Stomach smooth muscle (tissue), 2 donors: ENCODE data around the gene CTSF.
A peak's percentile ranks its signal among the peaks of the same experiment; 100 is the strongest.
"Not testable (repeated sequence)": the region's sequence is repeated elsewhere in the genome, so short reads cannot be mapped to it uniquely, and the experiment has no call there.

Experiments used
- H3K27ac ChIP-seq: one replicate; pipeline ENCODE4 v1.7.0; 2013; ENCODE audit warnings: mild to moderate bottlenecking, low read length, inconsistent platforms
- H3K27me3 ChIP-seq, 2 donors: one replicate each; pipeline ENCODE4 v1.7.0; 2013; ENCODE audit warnings: low read length in 2 of 2; ENCODE audit not compliant: insufficient read depth in 2 of 2, control insufficient read depth in 1 of 2
- H3K36me3 ChIP-seq, 2 donors: one replicate each; pipeline ENCODE4 v1.7.0; 2013; ENCODE audit warnings: low read length in 2 of 2; ENCODE audit not compliant: control insufficient read depth in 2 of 2, insufficient read depth in 2 of 2
- H3K4me1 ChIP-seq: one replicate; pipeline ENCODE4 v1.7.0; 2013; ENCODE audit warnings: low read length; ENCODE audit not compliant: control insufficient read depth, insufficient read depth
- H3K4me3 ChIP-seq, 2 donors: one replicate each; pipeline ENCODE4 v1.7.0; 2013; ENCODE audit warnings: low read length in 2 of 2
- H3K9ac ChIP-seq, 2 donors: one replicate each; pipeline ENCODE4 v1.7.0; 2013; ENCODE audit warnings: low read length in 2 of 2, mild to moderate bottlenecking in 1 of 2
- H3K9me3 ChIP-seq, 2 donors: one replicate each; pipeline ENCODE4 v1.7.0; 2013; ENCODE audit warnings: low read length in 2 of 2; ENCODE audit not compliant: control insufficient read depth in 2 of 2
- donor health status: healthy.
- donor health status: Pancreatic carcinoma.

CTSF gene

GRCh38 chr11:66568124-66568916 is at the start of gene CTSF:
Gene CTSF (minus strand): TSS chr11:66568606. CDS start chr11:66568486, 120 bp downstream.
- peak within 1 kb of the TSS; percentile 57 to 76 for H3K4me3 ChIP-seq
- H3K27ac ChIP-seq = no peak within 1 kb of the TSS
- peaks cover 6 to 8% of the 10 kb centered on the region in 2 donors for H3K36me3 ChIP-seq
- H3K9ac ChIP-seq = peak within 1 kb of the TSS; percentile 51
- H3K4me1 ChIP-seq = peaks cover 14% of the 10 kb centered on the region
- no peaks in the 10 kb centered on the region for H3K9me3 ChIP-seq
- H3K27me3 ChIP-seq = no peaks in the 10 kb centered on the region

- peaks cover 36% of the 10 kb centered on the region for H3K4me1 ChIP-seq
- H3K36me3 ChIP-seq = peaks cover 0 to 2% of the 10 kb centered on the region in 2 donors
- H3K9ac ChIP-seq = peak overlapping the region; percentile 97 to 99
- H3K27me3 ChIP-seq = no peaks in the 10 kb centered on the region
- peak overlapping the region; percentile 99 for H3K4me3 ChIP-seq
- H3K9me3 ChIP-seq = no peaks in the 10 kb centered on the region
- H3K27ac ChIP-seq = peak overlapping the region; percentile 97
Observed at GRCh38 chr11:66617155-66617834, 48.9 kb upstream of the CTSF start.

- Histone ChIP-seq H3K9me3 (no peaks in the 10 kb centered on the region), H3K36me3 (peaks cover 0 to 2% of the 10 kb centered on the region in 2 donors), H3K4me1 (peaks cover 31% of the 10 kb centered on the region), H3K4me3 (peak within 1 kb of the TSS; percentile 99), H3K9ac (peak within 1 kb of the TSS; percentile 97 to 99), H3K27me3 (no peaks in the 10 kb centered on the region), H3K27ac (peak within 1 kb of the TSS; percentile 97)
Observed at GRCh38 chr11:66616379-66617154, 48.2 kb upstream of the CTSF start, which contains the start of gene RBM14. Gene RBM14 (plus strand): TSS chr11:66616630. CDS start chr11:66616721, 91 bp downstream.

- Histone ChIP-seq H3K4me3 (no peak overlapping the region), H3K9ac (no peak overlapping the region), H3K27ac (no peak overlapping the region), H3K9me3 (no peaks in the 10 kb centered on the region), H3K27me3 (no peaks in the 10 kb centered on the region), H3K36me3 (no peaks in the 10 kb centered on the region), H3K4me1 (peaks cover 18% of the 10 kb centered on the region)
Observed at GRCh38 chr11:66614073-66614472, 45.7 kb upstream of the CTSF start.

DNA sequence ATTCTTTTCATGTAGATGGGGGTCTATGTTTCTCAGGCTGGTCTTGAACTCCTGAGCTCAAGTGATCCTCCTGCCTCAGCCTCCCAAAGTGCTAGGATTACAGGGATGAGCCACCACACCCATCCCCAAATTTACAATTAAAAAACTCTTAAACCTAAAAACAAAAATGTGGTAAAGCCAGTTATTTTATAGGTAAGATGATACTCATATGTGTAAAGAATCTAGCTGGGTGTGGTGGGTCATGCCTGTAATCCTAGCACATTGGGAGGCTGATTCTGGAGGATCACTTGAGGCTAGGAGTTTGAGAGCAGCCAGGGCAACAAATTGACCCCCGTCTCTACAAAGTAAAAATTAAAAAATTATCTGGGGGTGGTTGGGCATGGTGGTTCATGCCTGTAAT is 44.1 kb upstream of the CTSF start:
- no peak overlapping the region for H3K4me3 ChIP-seq
- H3K36me3 ChIP-seq = no peaks in the 10 kb centered on the region
- H3K27me3 ChIP-seq = no peaks in the 10 kb centered on the region
- H3K27ac ChIP-seq = no peak overlapping the region
- H3K9ac ChIP-seq = no peak overlapping the region
- no peaks in the 10 kb centered on the region for H3K9me3 ChIP-seq
- H3K4me1 ChIP-seq = peaks cover 10% of the 10 kb centered on the region

GRCh38 chr11:66609721-66610617 is 41.6 kb upstream of the CTSF start:
- H3K27ac ChIP-seq = no peak overlapping the region
- H3K4me3 ChIP-seq = no peak overlapping the region
- H3K9me3 ChIP-seq = no peaks in the 10 kb centered on the region
- H3K27me3 ChIP-seq = no peaks in the 10 kb centered on the region
- H3K36me3 ChIP-seq = peaks cover 0 to 11% of the 10 kb centered on the region in 2 donors
- no peak overlapping the region for H3K9ac ChIP-seq
- H3K4me1 ChIP-seq = peaks cover 13% of the 10 kb centered on the region

GRCh38 chr11:66607126-66607834 is 38.9 kb upstream of the CTSF start:
- H3K27me3 ChIP-seq = no peaks in the 10 kb centered on the region
- peaks cover 14% of the 10 kb centered on the region for H3K4me1 ChIP-seq
- H3K36me3 ChIP-seq = peaks cover 11 to 18% of the 10 kb centered on the region in 2 donors
- H3K9ac ChIP-seq = no peak overlapping the region
- H3K9me3 ChIP-seq = no peaks in the 10 kb centered on the region
- peak overlapping the region; percentile 86 for H3K27ac ChIP-seq
- H3K4me3 ChIP-seq = no peak overlapping the region

GRCh38 chr11:66606608-66607007 is 38.2 kb upstream of the CTSF start:
- not testable (repeated sequence) for H3K9ac ChIP-seq, H3K9me3 ChIP-seq, H3K4me3 ChIP-seq, H3K27me3 ChIP-seq
- H3K4me1 ChIP-seq = peaks cover 19% of the 10 kb centered on the region
- H3K36me3 ChIP-seq = peaks cover 13 to 18% of the 10 kb centered on the region in 2 donors
- peak overlapping the region; percentile 86 for H3K27ac ChIP-seq

GRCh38 chr11:66604155-66604554 is 35.7 kb upstream of the CTSF start:
- H3K4me1 ChIP-seq = peaks cover 19% of the 10 kb centered on the region
- H3K4me3 ChIP-seq = no peak overlapping the region
- peaks cover 21 to 31% of the 10 kb centered on the region in 2 donors for H3K36me3 ChIP-seq
- H3K27ac ChIP-seq = no peak overlapping the region
- no peak overlapping the region for H3K9ac ChIP-seq
- no peaks in the 10 kb centered on the region for H3K27me3 ChIP-seq
- H3K9me3 ChIP-seq = no peaks in the 10 kb centered on the region
